Karpas-422 (cell line): Measurements from ENCODE around the gene STK38L. TPM values are rescaled to one million over a fixed set of nuclear protein-coding genes. Genes with fewer than 3 reads are reported as not detected.

Experiments used
- DNase-seq: peaks from one replicate; pipeline ENCODE4 v3.0.0-alpha.2; 2015
- H2AFZ ChIP-seq: fragments of 200-600 bp; sonication (generic); 2 replicates; pipeline ENCODE4 v1.6.1; 2014; ENCODE audit warnings: antibody characterized with exemption, low read length, mixed read lengths
- H3K27ac ChIP-seq: fragments of 200-600 bp; sonication (generic); 2 replicates; pipeline ENCODE4 v1.5.1; 2014; ENCODE audit warnings: mild to moderate bottlenecking, low read length, moderate library complexity
- H3K27me3 ChIP-seq: fragments of 200-600 bp; sonication (generic); 2 replicates; pipeline ENCODE4 v1.6.1; 2014; ENCODE audit warnings: low read length, mixed read lengths
- H3K36me3 ChIP-seq: fragments of 200-600 bp; sonication (generic); 2 replicates; pipeline ENCODE4 v1.6.1; 2014; ENCODE audit warnings: low read length, mixed read lengths; ENCODE audit not compliant: insufficient read depth
- H3K4me1 ChIP-seq: fragments of 200-600 bp; sonication (generic); 2 replicates; pipeline ENCODE4 v1.6.1; 2014; ENCODE audit warnings: mild to moderate bottlenecking, low read length, mixed read lengths
- H3K4me2 ChIP-seq: fragments of 200-600 bp; sonication (generic); 2 replicates; pipeline ENCODE4 v1.6.1; 2014; ENCODE audit warnings: low read length, low read depth, mild to moderate bottlenecking; ENCODE audit not compliant: poor library complexity, severe bottlenecking
- H3K4me3 ChIP-seq: fragments of 200-600 bp; sonication (generic); 2 replicates; pipeline ENCODE4 v1.5.1; 2014; ENCODE audit warnings: mild to moderate bottlenecking, antibody characterized with exemption, low read length, mixed read lengths
- H3K79me2 ChIP-seq: fragments of 200-600 bp; sonication (generic); 2 replicates; pipeline ENCODE4 v1.6.1; 2014; ENCODE audit warnings: mild to moderate bottlenecking, low read length, mixed read lengths
- H3K9ac ChIP-seq: fragments of 200-600 bp; sonication (generic); 2 replicates; pipeline ENCODE4 v1.6.0; 2014; ENCODE audit warnings: low read length
- H3K9me2 ChIP-seq: fragments of 200-600 bp; sonication (generic), shearing (Covaris generic); replicated peaks from 2 replicates; pipeline ENCODE4 v1.6.0; 2014; ENCODE audit warnings: mild to moderate bottlenecking, low read length, moderate library complexity; ENCODE audit not compliant: insufficient read depth
- H3K9me3 ChIP-seq: fragments of 300-700, 200-600 bp; sonication (generic); 2 replicates; pipeline ENCODE4 v1.6.1; 2014; ENCODE audit warnings: low read length, mixed read lengths
- H4K20me1 ChIP-seq: fragments of 200-600 bp; sonication (generic); 2 replicates; pipeline ENCODE4 v1.6.1; 2014; ENCODE audit warnings: mild to moderate bottlenecking, antibody characterized with exemption, low read length, low read depth; ENCODE audit not compliant: insufficient read depth
- total RNA-seq: library from RNA; depleted of rRNA; stranded (reverse); fragments of >200 nt; shearing (Covaris generic); gene quantifications from 2 replicates; pipeline ENCODE4 v1.2.3, GENCODE V29; 2014; ENCODE audit warnings: low replicate concordance

The STK38L gene
- total RNA-seq, 1 experiment from 2014 or later: 5.1 TPM

- Histone ChIP-seq H3K9me3 (no peaks in the 10 kb centered on the region), H3K79me2 (no peaks in the 10 kb centered on the region), H3K36me3 (no peaks in the 10 kb centered on the region), H3K4me3 (no peak overlapping the region), H4K20me1 (no peaks in the 10 kb centered on the region), H2AFZ (no peak overlapping the region), H3K9ac (no peak overlapping the region), H3K4me2 (no peak overlapping the region), H3K27me3 (no peaks in the 10 kb centered on the region), H3K27ac (no peak overlapping the region), H3K4me1 (no peaks in the 10 kb centered on the region), H3K9me2 (no peaks in the 10 kb centered on the region)
- no peak for DNase-seq
These were observed 32.2 kb downstream of the STK38L start for GRCh38 chr12:27276275-27276674.

- no peak for DNase-seq
- Histone ChIP-seq H2AFZ (no peak overlapping the region), H3K9me3 (no peaks in the 10 kb centered on the region)
These were observed 33.8 kb downstream of the STK38L start for GRCh38 chr12:27277846-27278260.

GRCh38 chr12:27279826-27280225 lies 35.7 kb downstream of the STK38L start:
- Histone ChIP-seq H3K9me2 (no peaks in the 10 kb centered on the region), H2AFZ (no peak overlapping the region), H3K4me1 (no peaks in the 10 kb centered on the region), H3K79me2 (no peaks in the 10 kb centered on the region), H3K4me3 (no peak overlapping the region), H3K9me3 (no peaks in the 10 kb centered on the region), H4K20me1 (no peaks in the 10 kb centered on the region), H3K9ac (no peak overlapping the region), H3K27me3 (no peaks in the 10 kb centered on the region), H3K4me2 (no peak overlapping the region), H3K36me3 (no peaks in the 10 kb centered on the region), H3K27ac (no peak overlapping the region)
- DNase-seq: no peak

More at GRCh38 chr12:27277846-27278260, 33.8 kb downstream of the STK38L start:
- Histone ChIP-seq H3K4me2 (no peak overlapping the region), H3K27me3 (no peaks in the 10 kb centered on the region), H3K4me1 (no peaks in the 10 kb centered on the region), H3K36me3 (no peaks in the 10 kb centered on the region), H3K9me2 (no peaks in the 10 kb centered on the region), H3K9ac (no peak overlapping the region), H3K79me2 (no peaks in the 10 kb centered on the region), H3K27ac (no peak overlapping the region), H4K20me1 (no peaks in the 10 kb centered on the region), H3K4me3 (no peak overlapping the region)

GRCh38 chr12:27280412-27280811 lies 36.3 kb downstream of the STK38L start:
- Histone ChIP-seq H3K4me2 (no peak overlapping the region), H3K4me1 (no peaks in the 10 kb centered on the region), H3K27ac (no peak overlapping the region), H3K36me3 (no peaks in the 10 kb centered on the region), H4K20me1 (no peaks in the 10 kb centered on the region), H3K27me3 (no peaks in the 10 kb centered on the region), H3K9me3 (no peaks in the 10 kb centered on the region), H3K79me2 (no peaks in the 10 kb centered on the region), H3K4me3 (no peak overlapping the region), H3K9ac (no peak overlapping the region), H3K9me2 (no peaks in the 10 kb centered on the region), H2AFZ (no peak overlapping the region)
- DNase-seq: no peak

GRCh38 chr12:27282754-27283153 lies 38.7 kb downstream of the STK38L start:
- no peak overlapping the region for H3K4me2 ChIP-seq
- no peak overlapping the region for H3K9ac ChIP-seq
- no peaks in the 10 kb centered on the region for H3K79me2 ChIP-seq
- H3K9me3 ChIP-seq: no peaks in the 10 kb centered on the region
- no peaks in the 10 kb centered on the region for H3K4me1 ChIP-seq
- H4K20me1 ChIP-seq: no peaks in the 10 kb centered on the region; the same call in 1 of the 2 replicates
- H3K27me3 ChIP-seq: no peaks in the 10 kb centered on the region
- H3K27ac ChIP-seq: no peak overlapping the region
- H3K36me3 ChIP-seq: no peaks in the 10 kb centered on the region
- no peak overlapping the region for H3K4me3 ChIP-seq
- H2AFZ ChIP-seq: no peak overlapping the region
- no peak for DNase-seq
- no peaks in the 10 kb centered on the region for H3K9me2 ChIP-seq

- Histone ChIP-seq H4K20me1 (no peaks in the 10 kb centered on the region; the same call in 1 of the 2 replicates), H3K4me3 (no peak overlapping the region), H3K27me3 (no peaks in the 10 kb centered on the region)
These were observed 39.9 kb downstream of the STK38L start for GRCh38 chr12:27284021-27284420.

GRCh38 chr12:27284751-27285150 lies 40.7 kb downstream of the STK38L start:
- Histone ChIP-seq H4K20me1 (no peaks in the 10 kb centered on the region; the same call in 1 of the 2 replicates), H3K36me3 (no peaks in the 10 kb centered on the region), H3K4me2 (no peak overlapping the region), H2AFZ (no peak overlapping the region), H3K4me1 (no peaks in the 10 kb centered on the region), H3K9me3 (no peaks in the 10 kb centered on the region), H3K27me3 (no peaks in the 10 kb centered on the region), H3K4me3 (no peak overlapping the region), H3K79me2 (no peaks in the 10 kb centered on the region), H3K9me2 (no peaks in the 10 kb centered on the region), H3K27ac (no peak overlapping the region), H3K9ac (no peak overlapping the region)
- no peak for DNase-seq

More at GRCh38 chr12:27284021-27284420, 39.9 kb downstream of the STK38L start:
- H3K9me3 ChIP-seq: no peaks in the 10 kb centered on the region
- H3K36me3 ChIP-seq: no peaks in the 10 kb centered on the region
- H3K4me1 ChIP-seq: no peaks in the 10 kb centered on the region
- H3K9ac ChIP-seq: no peak overlapping the region
- no peaks in the 10 kb centered on the region for H3K79me2 ChIP-seq
- no peak overlapping the region for H2AFZ ChIP-seq
- DNase-seq: no peak
- H3K4me2 ChIP-seq: no peak overlapping the region
- no peak overlapping the region for H3K27ac ChIP-seq
- no peaks in the 10 kb centered on the region for H3K9me2 ChIP-seq

- Histone ChIP-seq H3K4me2 (no peak overlapping the region), H3K27ac (no peak overlapping the region)
These were observed 41.3 kb downstream of the STK38L start for GRCh38 chr12:27285403-27285802.

More at GRCh38 chr12:27285403-27285802, 41.3 kb downstream of the STK38L start:
- Histone ChIP-seq H3K36me3 (no peaks in the 10 kb centered on the region), H2AFZ (no peak overlapping the region), H3K4me3 (no peak overlapping the region), H3K9me3 (no peaks in the 10 kb centered on the region), H3K4me1 (no peaks in the 10 kb centered on the region), H3K9me2 (no peaks in the 10 kb centered on the region), H3K79me2 (no peaks in the 10 kb centered on the region), H3K9ac (no peak overlapping the region), H3K27me3 (0 out of 2 replicates have a peak, but pooled peaks cover under 1% of the 10 kb centered on the region), H4K20me1 (no peaks in the 10 kb centered on the region; the same call in 1 of the 2 replicates)
- no peak for DNase-seq
